Upper lobe of right lung (tissue), 1 donor: ENCODE measurements around the gene NME7. TPM values are rescaled to one million over a fixed set of nuclear protein-coding genes. Genes with fewer than 3 reads are reported as not detected.
"Not testable (repeated sequence)": the region's sequence is repeated elsewhere in the genome, so short reads cannot be mapped to it uniquely, and the experiment has no call there.

Experiments used
- ATAC-seq: fragments of 200-7000 bp; cut with Tn5 transposase; one replicate; pipeline ENCODE4 v1.9.1; 2020; ENCODE audit warnings: mild to moderate bottlenecking, moderate library complexity
- DNase-seq: peaks from one replicate; pipeline ENCODE4 v3.0.0-alpha.2; 2020
- H3K27ac ChIP-seq: fragments of 200-600 bp; one replicate; pipeline ENCODE4 v1.8.0; 2022
- H3K27me3 ChIP-seq: fragments of 200-600 bp; one replicate; pipeline ENCODE4 v1.8.0; 2022; ENCODE audit warnings: mild to moderate bottlenecking
- H3K36me3 ChIP-seq: fragments of 200-600 bp; one replicate; pipeline ENCODE4 v1.8.0; 2022
- H3K4me1 ChIP-seq: fragments of 200-600 bp; one replicate; pipeline ENCODE4 v1.8.0; 2022
- H3K4me3 ChIP-seq: fragments of 200-600 bp; one replicate; pipeline ENCODE4 v1.8.0; 2022; ENCODE audit warnings: mild to moderate bottlenecking
- H3K9me3 ChIP-seq: fragments of 200-600 bp; one replicate; pipeline ENCODE4 v1.8.0; 2022
- CTCF ChIP-seq: fragments of 200-600 bp; IDR thresholded peaks from one replicate; pipeline ENCODE4 v1.8.0; 2022; ENCODE audit warnings: antibody characterized with exemption
- intact Hi-C: fragments of 100-400 bp; cut with DNase I; formaldehyde crosslinking; loops from one replicate; pipeline ENCODE4 v1.11.0; 2022
- total RNA-seq: library from RNA; stranded (reverse); fragmentation: NEBNext Ultra II Directional; extraction: Animal tissue kit (Norgen Biotek cat#: 25700); gene quantifications from one replicate; pipeline ENCODE4 v1.2.1, GENCODE V29; 2021
- donor health status: DM: no; HTN: yes; CAD: no; lungs with severe emphysema.

Gene NME7
- total RNA-seq, 1 donor from 2014 or later = 12.1 TPM

- no peaks in the 10 kb centered on the region for H3K27me3 ChIP-seq
- H3K36me3 ChIP-seq = no peaks in the 10 kb centered on the region
- no peaks in the 10 kb centered on the region for H3K9me3 ChIP-seq
- H3K27ac ChIP-seq = no peak overlapping the region
- no peaks in the 10 kb centered on the region for H3K4me1 ChIP-seq
- peak; percentile 86 for TF ChIP-seq CTCF
- peak; percentile 73 for ATAC-seq
- intact Hi-C loops = loop anchor here (5.0 kb wide), 1 partner anchor 746 kb away; no protein-coding TSS in a partner anchor
- no peak overlapping the region for H3K4me3 ChIP-seq
- no peak for DNase-seq
Measured at GRCh38 chr1:169348383-169349036, 19.1 kb downstream of the NME7 start.

DNA sequence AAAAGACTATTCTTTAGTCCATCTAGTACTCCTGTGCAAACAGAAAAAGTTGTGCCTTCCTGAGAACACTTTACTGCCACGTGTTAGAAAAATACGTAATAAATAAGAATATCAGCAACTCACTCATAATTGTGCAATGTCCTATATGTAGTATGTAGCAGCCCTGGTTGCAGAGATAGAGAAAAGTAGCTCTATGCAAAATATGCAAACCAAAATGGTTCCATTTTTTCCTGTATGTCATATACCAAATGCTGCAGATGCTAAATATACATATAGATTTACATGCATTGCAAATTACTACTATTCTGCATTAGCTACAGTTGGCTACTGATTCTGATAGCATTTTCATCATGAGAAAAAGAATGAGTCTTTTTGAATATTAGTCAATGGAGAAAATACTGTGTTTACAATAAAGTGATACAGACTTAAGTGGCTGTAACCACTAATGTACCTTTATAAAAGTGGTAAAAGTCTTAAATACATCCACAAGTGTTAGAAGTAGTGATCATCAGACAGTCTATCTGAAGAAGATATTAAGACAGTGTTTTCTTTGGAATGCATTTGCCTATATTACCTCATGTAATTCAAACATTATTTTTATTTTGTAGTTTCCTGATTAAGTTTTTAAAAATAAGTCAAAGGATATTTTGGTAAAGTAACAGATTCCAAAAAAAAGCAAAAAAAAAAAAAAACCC, 19.8 kb downstream of the NME7 start:
- no peak for TF ChIP-seq CTCF
- no peak for ATAC-seq
- DNase-seq = no peak
- Histone ChIP-seq H3K27ac (no peak overlapping the region), H3K9me3 (no peaks in the 10 kb centered on the region), H3K4me1 (no peaks in the 10 kb centered on the region), H3K27me3 (no peaks in the 10 kb centered on the region), H3K36me3 (no peaks in the 10 kb centered on the region), H3K4me3 (no peak overlapping the region)
- intact Hi-C loops = loop anchor here (5.0 kb wide), 1 partner anchor 746 kb away; no protein-coding TSS in a partner anchor

DNA sequence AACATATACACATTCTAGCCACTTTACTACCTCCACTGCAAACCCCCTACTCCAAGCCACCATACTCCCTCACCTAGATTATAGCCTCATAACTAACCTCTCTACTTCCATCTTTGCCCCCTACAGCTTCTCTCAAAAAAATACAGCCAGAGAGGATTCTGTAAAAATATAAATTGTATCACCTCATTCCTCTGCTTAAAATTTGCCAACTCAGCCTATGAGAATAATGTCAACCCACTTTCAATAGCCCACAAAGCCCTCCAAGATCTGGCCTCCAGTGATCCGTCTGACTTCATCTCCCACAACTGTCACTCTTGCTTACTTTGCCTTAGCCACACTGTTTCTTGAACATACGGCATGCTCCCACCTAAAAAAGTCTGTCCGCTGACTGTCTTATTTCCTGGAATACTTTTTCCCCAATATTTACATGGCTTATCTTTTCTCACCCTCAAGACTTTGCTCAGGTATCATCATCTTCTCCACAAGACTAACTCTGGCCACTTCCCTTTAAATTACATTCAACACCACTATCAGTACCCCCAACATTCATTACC, 21.5 kb downstream of the NME7 start:
- ATAC-seq = no peak
- intact Hi-C loops = loop anchor here (5.0 kb wide), 1 partner anchor 744 kb away; no protein-coding TSS in a partner anchor

DNA sequence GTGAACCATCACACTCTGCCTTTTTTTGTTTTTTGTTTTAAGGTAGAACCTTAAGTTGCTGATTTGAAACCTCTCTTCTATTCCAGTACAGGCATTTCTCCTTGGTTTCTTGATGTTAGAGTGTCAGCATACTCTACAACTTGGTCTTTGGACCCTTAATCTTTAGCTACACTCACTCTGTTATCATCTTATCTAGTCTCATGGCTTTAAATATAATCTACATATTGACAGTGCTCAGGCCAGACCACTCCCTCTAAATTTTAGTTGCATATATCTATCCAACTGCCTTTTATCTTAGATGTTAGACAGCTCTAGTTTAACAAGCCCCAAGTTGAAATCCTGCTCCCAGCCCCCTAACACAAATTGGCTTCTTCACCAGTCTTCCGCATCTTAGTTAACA, 22.1 kb downstream of the NME7 start:
- H3K4me3 ChIP-seq = no peak overlapping the region
- no peak for ATAC-seq
- no peaks in the 10 kb centered on the region for H3K4me1 ChIP-seq
- H3K9me3 ChIP-seq = no peaks in the 10 kb centered on the region
- DNase-seq = no peak
- TF ChIP-seq CTCF = no peak
- no peaks in the 10 kb centered on the region for H3K27me3 ChIP-seq
- no peaks in the 10 kb centered on the region for H3K36me3 ChIP-seq
- intact Hi-C loops = loop anchor here (5.0 kb wide), 1 partner anchor 743 kb away; no protein-coding TSS in a partner anchor
- no peak overlapping the region for H3K27ac ChIP-seq

More for the DNA sequence above, 21.5 kb downstream of the NME7 start:
- Histone ChIP-seq H3K27ac (no peak overlapping the region), H3K4me3 (no peak overlapping the region), H3K36me3 (no peaks in the 10 kb centered on the region), H3K9me3 (no peaks in the 10 kb centered on the region), H3K4me1 (no peaks in the 10 kb centered on the region), H3K27me3 (no peaks in the 10 kb centered on the region)
- no peak for DNase-seq
- TF ChIP-seq CTCF = no peak

DNA sequence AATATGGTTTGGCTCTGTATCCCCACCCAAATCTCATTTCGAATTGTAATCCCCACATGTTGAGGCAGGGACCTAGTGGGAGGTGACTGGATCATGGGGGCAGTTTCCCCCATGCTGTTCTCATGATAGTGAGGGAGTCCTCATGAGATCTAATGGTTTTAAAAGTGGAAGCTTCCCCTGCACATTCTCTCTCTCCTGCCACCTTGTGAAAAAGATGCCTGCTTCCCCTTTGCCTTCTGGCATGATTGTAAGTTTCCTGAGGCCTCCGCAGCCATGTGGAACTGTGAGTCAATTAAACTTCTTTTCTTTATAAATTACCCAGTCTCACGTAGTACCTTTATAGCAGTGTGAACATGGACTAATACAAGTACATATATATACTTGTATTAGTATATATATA, 25.5 kb downstream of the NME7 start:
- intact Hi-C loops, H3K36me3 ChIP-seq, H3K4me1 ChIP-seq, H3K9me3 ChIP-seq, ATAC-seq, H3K4me3 ChIP-seq, DNase-seq, H3K27ac ChIP-seq, H3K27me3 ChIP-seq: not testable (repeated sequence)

DNA sequence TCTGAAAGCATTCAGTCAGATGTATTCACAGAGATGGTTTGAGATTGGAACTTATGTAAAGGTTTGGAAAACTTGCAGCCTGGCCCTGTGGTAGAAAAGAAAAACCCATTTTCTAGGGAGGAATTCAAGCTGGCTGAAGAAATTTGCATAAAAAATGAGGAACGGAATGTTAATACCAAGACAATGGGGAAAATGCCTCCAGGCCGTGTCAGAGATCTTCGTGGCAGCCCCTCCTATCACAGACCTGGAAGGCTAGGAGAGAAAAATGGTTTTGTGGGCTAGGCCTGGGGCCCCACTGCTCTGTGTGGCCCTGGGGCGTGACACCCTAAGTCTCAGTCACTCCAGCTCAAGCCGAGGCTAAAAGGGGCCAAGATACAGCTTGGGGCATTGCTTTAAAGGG, 26.7 kb downstream of the NME7 start:
- Histone ChIP-seq H3K36me3 (no peaks in the 10 kb centered on the region), H3K4me3 (no peak overlapping the region), H3K27me3 (no peaks in the 10 kb centered on the region), H3K27ac (no peak overlapping the region), H3K9me3 (no peaks in the 10 kb centered on the region), H3K4me1 (no peaks in the 10 kb centered on the region)
- DNase-seq = no peak
- TF ChIP-seq CTCF = no peak
- ATAC-seq = no peak
- intact Hi-C loops = no loop called here
